ENCODE measurements around the gene CSTB. TPM values are rescaled to one million over a fixed set of nuclear protein-coding genes. Genes with fewer than 3 reads are reported as not detected.

Gene CSTB
- total and polyA plus RNA-seq, 2 experiments from 2014 or later, result 24.1 to 120 TPM

GRCh38 chr21:43817157-43818086 is 41.3 kb upstream of the CSTB start:
- Histone ChIP-seq H3K4me2 (no peak overlapping the region), H3K9me3 (ENCODE audit: low read depth) (no peaks in the 10 kb centered on the region), H3K4me1 (ENCODE audit: insufficient read depth) (no peaks in the 10 kb centered on the region), H4K20me1 (ENCODE audit: insufficient read depth, poor library complexity, severe bottlenecking) (no peaks in the 10 kb centered on the region), H3K79me2 (no peaks in the 10 kb centered on the region), H3K27ac (no peak overlapping the region), H2AFZ (no peak overlapping the region), H3K9me2 (replicated peaks; ENCODE audit: insufficient read depth) (no peaks in the 10 kb centered on the region), H3K36me3 (replicated peaks; ENCODE audit: insufficient read depth, low read depth) (no peaks in the 10 kb centered on the region), H3K27me3 (no peaks in the 10 kb centered on the region), H3K4me3 (no peak overlapping the region)
- DNase-seq (ENCODE audit: low spot score), result no peak
- 90% methylated on average over 28 of the region's 29 CpGs for WGBS (ENCODE audit: low lambda C conversion rate, missing lambda C conversion rate)
- TF ChIP-seq EZH2 (IDR thresholded peaks at IDR 0.05; ENCODE audit: borderline replicate concordance) (no peak), EZH2phosphoT487 (IDR thresholded peaks at IDR 0.05; ENCODE audit: low read depth, severe bottlenecking, unreplicated experiment) (no peak), CTCF (IDR thresholded peaks at IDR 0.05; ENCODE audit: poor library complexity) (no peak)

- H4K20me1 ChIP-seq (ENCODE audit: insufficient read depth, poor library complexity, severe bottlenecking), result no peaks in the 10 kb centered on the region
- no peaks in the 10 kb centered on the region for H3K4me1 ChIP-seq (ENCODE audit: insufficient read depth)
- DNase-seq (ENCODE audit: low spot score), result no peak
- H3K36me3 ChIP-seq (replicated peaks; ENCODE audit: insufficient read depth, low read depth), result no peaks in the 10 kb centered on the region
- H3K27ac ChIP-seq, result no peak overlapping the region
- H3K4me2 ChIP-seq, result no peak overlapping the region
- no peaks in the 10 kb centered on the region for H3K9me2 ChIP-seq (replicated peaks; ENCODE audit: insufficient read depth)
- H3K9me3 ChIP-seq (ENCODE audit: low read depth), result no peaks in the 10 kb centered on the region
- 86% methylated on average over 13 of the region's 14 CpGs for WGBS (ENCODE audit: low lambda C conversion rate, missing lambda C conversion rate)
- H3K79me2 ChIP-seq, result no peaks in the 10 kb centered on the region
- H2AFZ ChIP-seq, result no peak overlapping the region
- H3K27me3 ChIP-seq, result no peaks in the 10 kb centered on the region
- H3K4me3 ChIP-seq, result no peak overlapping the region
- no peak for TF ChIP-seq EZH2 (IDR thresholded peaks at IDR 0.05; ENCODE audit: borderline replicate concordance)
- no peak for TF ChIP-seq CTCF (IDR thresholded peaks at IDR 0.05; ENCODE audit: poor library complexity)
- TF ChIP-seq EZH2phosphoT487 (IDR thresholded peaks at IDR 0.05; ENCODE audit: low read depth, severe bottlenecking, unreplicated experiment), result no peak
Observed at GRCh38 chr21:43816611-43817071, 40.5 kb upstream of the CSTB start.

- no peak for DNase-seq (ENCODE audit: low spot score)
- Histone ChIP-seq H3K27me3 (no peaks in the 10 kb centered on the region), H4K20me1 (ENCODE audit: insufficient read depth, poor library complexity, severe bottlenecking) (no peaks in the 10 kb centered on the region), H3K4me3 (no peak overlapping the region), H3K4me1 (ENCODE audit: insufficient read depth) (no peaks in the 10 kb centered on the region), H2AFZ (no peak overlapping the region), H3K36me3 (replicated peaks; ENCODE audit: insufficient read depth, low read depth) (no peaks in the 10 kb centered on the region), H3K9me3 (ENCODE audit: low read depth) (no peaks in the 10 kb centered on the region), H3K27ac (no peak overlapping the region), H3K9me2 (replicated peaks; ENCODE audit: insufficient read depth) (no peaks in the 10 kb centered on the region), H3K79me2 (no peaks in the 10 kb centered on the region), H3K4me2 (no peak overlapping the region)
- 92% methylated on average over 14 of the region's 15 CpGs for WGBS (ENCODE audit: low lambda C conversion rate, missing lambda C conversion rate)
- TF ChIP-seq EZH2 (IDR thresholded peaks at IDR 0.05; ENCODE audit: borderline replicate concordance), result no peak
Observed at GRCh38 chr21:43815991-43816390, 39.9 kb upstream of the CSTB start.

- no peaks in the 10 kb centered on the region for H3K4me1 ChIP-seq (ENCODE audit: insufficient read depth)
- no peak overlapping the region for H3K4me2 ChIP-seq
- TF ChIP-seq EZH2 (IDR thresholded peaks at IDR 0.05; ENCODE audit: borderline replicate concordance) (no peak), CTCF (IDR thresholded peaks at IDR 0.05; ENCODE audit: poor library complexity) (no peak), EZH2phosphoT487 (IDR thresholded peaks at IDR 0.05; ENCODE audit: low read depth, severe bottlenecking, unreplicated experiment) (no peak)
- no peaks in the 10 kb centered on the region for H3K27me3 ChIP-seq
- no peaks in the 10 kb centered on the region for H4K20me1 ChIP-seq (ENCODE audit: insufficient read depth, poor library complexity, severe bottlenecking)
- H3K9me3 ChIP-seq (ENCODE audit: low read depth), result no peaks in the 10 kb centered on the region
- no peak overlapping the region for H3K27ac ChIP-seq
- DNase-seq (ENCODE audit: low spot score), result no peak
- H3K36me3 ChIP-seq (replicated peaks; ENCODE audit: insufficient read depth, low read depth), result no peaks in the 10 kb centered on the region
- 63% methylated on average over 5 of the region's 27 CpGs for WGBS (ENCODE audit: low lambda C conversion rate, missing lambda C conversion rate)
- no peak overlapping the region for H3K4me3 ChIP-seq
- no peak overlapping the region for H2AFZ ChIP-seq
- no peaks in the 10 kb centered on the region for H3K9me2 ChIP-seq (replicated peaks; ENCODE audit: insufficient read depth)
- no peaks in the 10 kb centered on the region for H3K79me2 ChIP-seq
Observed at GRCh38 chr21:43815107-43815613, 39.1 kb upstream of the CSTB start.

Measured in hepatocyte (in vitro differentiated cells).